Measurements from ENCODE around the gene TRIM58.

The TRIM58 gene

DNA sequence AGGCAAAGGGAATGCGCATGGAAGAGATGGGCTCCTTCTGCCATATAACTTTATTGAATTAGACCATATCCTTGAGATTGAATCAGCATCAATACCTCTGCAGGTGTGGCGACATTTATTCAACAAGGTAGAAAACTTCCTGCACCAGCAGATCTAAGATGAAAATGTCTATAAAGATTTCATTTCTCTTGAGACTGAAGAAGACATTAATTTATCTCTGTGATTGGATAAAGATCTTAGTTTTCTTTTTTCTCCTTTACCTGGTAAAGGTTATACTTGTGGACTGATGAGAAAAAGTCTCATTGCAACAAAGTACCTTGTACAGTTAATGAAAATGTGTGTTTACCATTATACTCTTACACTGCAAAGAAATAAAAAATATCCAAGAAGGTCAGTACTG, 63.0 kb downstream of the TRIM58 start, which contains the start of gene OR2T8:
TSS of gene OR2T8 (plus strand) at position 301 of the 400 bp plus-strand sequence. CDS start 766 bp downstream, outside the sequence.
- Histone ChIP-seq H3K4me3 (ENCODE audit: low read depth, low read length) (no peak within 1 kb of the TSS), H3K9me3 (ENCODE audit: control insufficient read depth, insufficient read depth, low read length) (peaks cover 82% of the 10 kb centered on the region), H3K36me3 (ENCODE audit: control insufficient read depth, insufficient read depth, low read length) (no peaks in the 10 kb centered on the region), H3K4me1 (ENCODE audit: control insufficient read depth, insufficient read depth, low read length) (no peaks in the 10 kb centered on the region), H3K27ac (ENCODE audit: low read depth, low read length) (no peak within 1 kb of the TSS), H3K27me3 (ENCODE audit: control insufficient read depth, insufficient read depth, low read length) (no peaks in the 10 kb centered on the region), H3K9ac (ENCODE audit: low read depth, low read length) (no peak within 1 kb of the TSS)

DNA sequence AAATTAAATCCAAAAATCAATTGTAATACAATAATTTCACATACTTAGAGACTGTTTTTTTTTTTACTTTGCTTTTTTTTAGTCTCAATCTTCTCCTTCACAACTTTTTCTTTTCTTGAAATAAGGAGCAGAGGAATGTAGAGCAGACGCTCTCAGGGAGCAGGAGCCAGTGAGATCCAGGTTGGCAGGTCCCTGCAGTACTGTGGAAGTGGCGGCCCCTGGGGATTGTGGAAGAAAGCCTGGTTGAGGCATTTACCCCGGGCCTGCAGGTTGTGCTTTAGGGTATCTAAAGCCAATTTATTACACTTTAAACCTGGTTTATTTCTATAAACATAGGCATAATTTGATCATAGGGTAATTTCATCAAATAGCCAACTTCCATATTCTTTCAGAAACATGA, 67.0 kb downstream of the TRIM58 start:
- H3K27me3 ChIP-seq (ENCODE audit: control insufficient read depth, insufficient read depth, low read length), result no peaks in the 10 kb centered on the region
- H3K9me3 ChIP-seq (ENCODE audit: control insufficient read depth, insufficient read depth, low read length), result peaks cover 81% of the 10 kb centered on the region
- H3K36me3 ChIP-seq (ENCODE audit: control insufficient read depth, insufficient read depth, low read length), result no peaks in the 10 kb centered on the region
- no peak overlapping the region for H3K4me3 ChIP-seq (ENCODE audit: low read depth, low read length)
- H3K27ac ChIP-seq (ENCODE audit: low read depth, low read length), result no peak overlapping the region
- H3K4me1 ChIP-seq (ENCODE audit: control insufficient read depth, insufficient read depth, low read length), result no peaks in the 10 kb centered on the region
- H3K9ac ChIP-seq (ENCODE audit: low read depth, low read length), result no peak overlapping the region

DNA sequence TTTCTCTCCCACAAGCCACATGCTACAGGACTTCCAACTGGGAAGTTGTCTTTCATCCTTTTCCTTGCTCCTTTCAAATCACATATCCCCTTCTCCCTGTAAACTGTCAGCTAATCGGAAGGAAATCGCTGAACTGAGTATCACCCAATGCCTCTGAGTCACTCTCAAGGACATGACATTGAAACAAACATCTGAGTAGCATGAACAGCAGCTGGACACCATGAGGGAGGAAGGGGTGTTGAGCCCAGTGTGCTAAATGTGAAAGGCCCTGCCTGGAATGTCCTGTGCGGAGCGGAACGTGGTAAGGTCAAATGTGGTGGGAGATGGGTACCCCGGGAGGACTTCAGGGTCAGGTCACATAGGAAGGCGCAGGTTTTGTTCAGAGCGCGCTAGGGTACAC, 67.9 kb downstream of the TRIM58 start, which contains the start of gene OR2AJ1:
TSS of gene OR2AJ1 (plus strand) at position 22 of the 400 bp plus-strand sequence. CDS start 8,880 bp downstream, outside the sequence.
- Histone ChIP-seq H3K36me3 (ENCODE audit: control insufficient read depth, insufficient read depth, low read length) (no peaks in the 10 kb centered on the region), H3K4me1 (ENCODE audit: control insufficient read depth, insufficient read depth, low read length) (no peaks in the 10 kb centered on the region), H3K27ac (ENCODE audit: low read depth, low read length) (no peak within 1 kb of the TSS), H3K27me3 (ENCODE audit: control insufficient read depth, insufficient read depth, low read length) (no peaks in the 10 kb centered on the region), H3K9ac (ENCODE audit: low read depth, low read length) (no peak within 1 kb of the TSS), H3K4me3 (ENCODE audit: low read depth, low read length) (no peak within 1 kb of the TSS), H3K9me3 (ENCODE audit: control insufficient read depth, insufficient read depth, low read length) (peaks cover 81% of the 10 kb centered on the region)

Data from HUES48 (cell line).